SJSA1 (cell line): Measurements from ENCODE around the gene KCNJ8. TPM values are rescaled to one million over a fixed set of nuclear protein-coding genes. Genes with fewer than 3 reads are reported as not detected.

ENCODE experiments used
- DNase-seq, 2 experiments: peaks; one replicate each; pipeline ENCODE4 v3.0.0-alpha.2; 2015 to 2020; ENCODE audit warnings: low spot score in 2 of 2, low read depth in 1 of 2
- H3K27ac ChIP-seq: fragments of 250-450 bp; sonication (Bioruptor Pico); 2 replicates; pipeline ENCODE4 v1.5.1; 2020; ENCODE audit warnings: mild to moderate bottlenecking, moderate library complexity
- H3K27me3 ChIP-seq: fragments of 250-450 bp; sonication (Bioruptor Pico); replicated peaks from 2 replicates; pipeline ENCODE4 v1.5.1; 2020; ENCODE audit warnings: mild to moderate bottlenecking, moderate library complexity
- H3K36me3 ChIP-seq: fragments of 250-450 bp; sonication (Bioruptor Pico); 2 replicates; pipeline ENCODE4 v1.5.1; 2020; ENCODE audit warnings: mild to moderate bottlenecking
- H3K4me1 ChIP-seq: fragments of 250-450 bp; sonication (Bioruptor Pico); replicated peaks from 2 replicates; pipeline ENCODE4 v1.6.1; 2021; ENCODE audit warnings: mild to moderate bottlenecking
- H3K4me3 ChIP-seq: fragments of 250-450 bp; sonication (Bioruptor Pico); 2 replicates; pipeline ENCODE4 v1.5.1; 2020; ENCODE audit warnings: mild to moderate bottlenecking
- H3K9me3 ChIP-seq: fragments of 250-450 bp; sonication (Bioruptor Pico); replicated peaks from 2 replicates; pipeline ENCODE4 v1.5.1; 2020; ENCODE audit warnings: mild to moderate bottlenecking
- total RNA-seq: library from RNA; depleted of rRNA; stranded (reverse); fragments of >200 nt; shearing (Covaris generic); gene quantifications from 2 replicates; pipeline ENCODE4 v1.2.3, GENCODE V29; 2014

The KCNJ8 gene
- total RNA-seq, 1 experiment from 2014 or later = not detected

DNA sequence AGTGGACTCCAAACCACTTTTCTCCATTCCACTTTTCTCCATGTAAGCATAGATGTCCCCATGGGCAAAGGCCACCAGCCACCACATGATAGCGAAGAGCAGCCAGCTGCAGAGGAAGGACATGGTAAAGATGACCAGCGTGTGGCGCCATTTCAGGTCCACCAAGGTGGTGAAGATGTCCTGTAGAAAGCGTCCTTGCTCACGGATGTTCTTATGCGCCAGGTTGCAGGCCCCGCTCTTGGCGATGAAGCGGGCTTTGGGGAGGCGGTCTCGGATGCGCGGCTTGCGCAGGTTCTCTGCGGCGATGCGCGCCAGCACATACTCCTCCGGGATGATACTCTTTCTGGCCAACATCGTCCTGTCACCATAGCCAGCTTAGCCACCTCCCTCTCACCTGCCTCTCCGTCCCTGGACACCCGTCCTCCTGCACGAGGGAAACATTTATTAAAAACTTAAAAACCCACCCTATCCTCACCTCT is 1.2 kb downstream of the KCNJ8 start:
- Histone ChIP-seq H3K9me3 (no peaks in the 10 kb centered on the region), H3K36me3 (no peaks in the 10 kb centered on the region), H3K4me1 (no peaks in the 10 kb centered on the region), H3K27me3 (no peaks in the 10 kb centered on the region; the same call in 1 of the 2 replicates), H3K27ac (no peak overlapping the region), H3K4me3 (no peak overlapping the region)
- DNase-seq = no peak

DNA sequence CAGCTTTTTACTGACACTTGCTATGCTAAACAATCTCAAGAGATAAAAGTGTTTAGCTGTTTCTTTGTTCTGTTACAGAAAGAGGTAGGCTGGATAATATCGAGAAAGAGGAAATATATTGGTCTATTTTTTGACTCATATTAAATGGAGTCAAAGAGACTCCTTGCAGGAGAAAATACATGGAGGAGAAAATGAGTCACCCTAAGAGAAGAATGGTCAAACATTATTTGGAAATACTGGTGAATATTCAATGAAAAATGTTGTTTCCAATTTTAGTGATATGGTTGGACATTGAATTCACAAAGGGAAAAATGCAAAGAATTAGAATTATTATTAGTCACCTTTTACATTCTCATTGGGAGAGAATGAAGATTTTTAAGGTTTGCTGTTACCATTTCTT is 3.2 kb downstream of the KCNJ8 start:
- no peak for DNase-seq
- no peak overlapping the region for H3K4me3 ChIP-seq
- no peak overlapping the region for H3K27ac ChIP-seq
- no peaks in the 10 kb centered on the region; the same call in 1 of the 2 replicates for H3K27me3 ChIP-seq
- H3K4me1 ChIP-seq = no peaks in the 10 kb centered on the region
- no peaks in the 10 kb centered on the region for H3K36me3 ChIP-seq
- H3K9me3 ChIP-seq = no peaks in the 10 kb centered on the region

GRCh38 chr12:21769307-21769706 is 5.2 kb downstream of the KCNJ8 start:
- Histone ChIP-seq H3K27me3 (no peaks in the 10 kb centered on the region), H3K36me3 (no peaks in the 10 kb centered on the region), H3K9me3 (no peaks in the 10 kb centered on the region), H3K4me1 (no peaks in the 10 kb centered on the region), H3K4me3 (no peak overlapping the region), H3K27ac (no peak overlapping the region)
- DNase-seq = no peak

DNA sequence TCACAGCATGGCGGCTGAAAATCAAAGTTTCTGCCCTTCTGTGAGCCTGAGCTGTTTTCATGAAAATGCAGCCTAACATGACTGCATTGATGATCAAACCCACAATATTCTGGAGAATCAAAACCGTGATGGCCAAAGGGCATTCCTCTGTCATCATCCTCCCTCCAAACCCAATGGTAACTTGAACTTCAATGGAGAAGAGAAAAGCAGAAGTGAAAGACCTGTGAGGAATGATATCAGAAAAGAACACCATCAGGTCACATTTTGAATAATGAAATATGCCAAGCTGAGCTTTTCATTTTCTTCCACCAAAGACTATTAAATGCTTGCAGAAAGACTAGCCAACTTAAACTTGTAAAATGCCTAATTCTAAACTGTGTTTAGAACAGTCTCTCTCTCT is 8.1 kb downstream of the KCNJ8 start:
- Histone ChIP-seq H3K36me3 (no peaks in the 10 kb centered on the region), H3K27ac (no peak overlapping the region), H3K4me3 (no peak overlapping the region), H3K4me1 (no peaks in the 10 kb centered on the region), H3K9me3 (no peaks in the 10 kb centered on the region), H3K27me3 (no peaks in the 10 kb centered on the region)
- no peak for DNase-seq

- no peak for DNase-seq
- H3K27ac ChIP-seq = no peak overlapping the region
- H3K4me3 ChIP-seq = no peak overlapping the region
- no peaks in the 10 kb centered on the region for H3K4me1 ChIP-seq
- H3K36me3 ChIP-seq = no peaks in the 10 kb centered on the region
- H3K9me3 ChIP-seq = no peaks in the 10 kb centered on the region
- H3K27me3 ChIP-seq = no peaks in the 10 kb centered on the region
These were observed 9.6 kb downstream of the KCNJ8 start for GRCh38 chr12:21764950-21765349.

- no peak overlapping the region for H3K27ac ChIP-seq
- no peaks in the 10 kb centered on the region for H3K27me3 ChIP-seq
- no peak for DNase-seq
- H3K4me3 ChIP-seq = no peak overlapping the region
- H3K4me1 ChIP-seq = no peaks in the 10 kb centered on the region
- no peaks in the 10 kb centered on the region for H3K9me3 ChIP-seq
- no peaks in the 10 kb centered on the region for H3K36me3 ChIP-seq
These were observed 10.4 kb downstream of the KCNJ8 start for GRCh38 chr12:21764065-21764464.

- no peaks in the 10 kb centered on the region for H3K27me3 ChIP-seq
- H3K9me3 ChIP-seq = no peaks in the 10 kb centered on the region
- no peak for DNase-seq
- no peak overlapping the region for H3K4me3 ChIP-seq
- no peaks in the 10 kb centered on the region for H3K4me1 ChIP-seq
- no peak overlapping the region for H3K27ac ChIP-seq
- H3K36me3 ChIP-seq = no peaks in the 10 kb centered on the region
These were observed 11.0 kb downstream of the KCNJ8 start for GRCh38 chr12:21763531-21763930.

- no peaks in the 10 kb centered on the region for H3K36me3 ChIP-seq
- H3K27me3 ChIP-seq = no peaks in the 10 kb centered on the region
- H3K4me1 ChIP-seq = no peaks in the 10 kb centered on the region
- no peak overlapping the region for H3K4me3 ChIP-seq
- DNase-seq = no peak
- H3K9me3 ChIP-seq = no peaks in the 10 kb centered on the region
- no peak overlapping the region for H3K27ac ChIP-seq
These were observed 14.8 kb downstream of the KCNJ8 start for GRCh38 chr12:21759737-21760136.

GRCh38 chr12:21757735-21758134 is 16.8 kb downstream of the KCNJ8 start:
- no peak overlapping the region for H3K27ac ChIP-seq
- no peak overlapping the region for H3K4me3 ChIP-seq
- DNase-seq = no peak
- H3K9me3 ChIP-seq = no peaks in the 10 kb centered on the region
- no peaks in the 10 kb centered on the region for H3K36me3 ChIP-seq
- H3K4me1 ChIP-seq = no peaks in the 10 kb centered on the region
- H3K27me3 ChIP-seq = no peaks in the 10 kb centered on the region

DNA sequence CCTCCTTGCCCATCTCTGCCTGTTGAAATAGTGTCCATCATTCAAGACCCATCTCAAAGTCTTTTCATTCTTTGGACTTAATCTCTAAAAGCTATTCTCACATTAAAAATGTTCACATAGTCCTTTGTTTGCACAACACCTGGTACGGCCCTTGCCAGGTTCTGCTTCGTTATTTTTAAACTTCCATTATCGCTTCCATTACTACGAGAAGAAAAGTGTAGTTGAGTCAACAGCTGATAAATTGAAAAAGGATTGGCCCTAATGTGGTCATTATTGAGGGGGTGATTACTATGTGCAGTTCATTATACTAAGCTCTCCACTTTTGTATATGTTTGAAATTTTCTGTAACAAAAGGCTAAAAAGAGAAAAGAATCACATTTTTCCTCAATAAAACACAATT is 17.8 kb downstream of the KCNJ8 start:
- Histone ChIP-seq H3K36me3 (no peaks in the 10 kb centered on the region), H3K4me1 (no peaks in the 10 kb centered on the region), H3K27me3 (no peaks in the 10 kb centered on the region), H3K4me3 (no peak overlapping the region), H3K27ac (no peak overlapping the region), H3K9me3 (no peaks in the 10 kb centered on the region)
- DNase-seq = no peak

DNA sequence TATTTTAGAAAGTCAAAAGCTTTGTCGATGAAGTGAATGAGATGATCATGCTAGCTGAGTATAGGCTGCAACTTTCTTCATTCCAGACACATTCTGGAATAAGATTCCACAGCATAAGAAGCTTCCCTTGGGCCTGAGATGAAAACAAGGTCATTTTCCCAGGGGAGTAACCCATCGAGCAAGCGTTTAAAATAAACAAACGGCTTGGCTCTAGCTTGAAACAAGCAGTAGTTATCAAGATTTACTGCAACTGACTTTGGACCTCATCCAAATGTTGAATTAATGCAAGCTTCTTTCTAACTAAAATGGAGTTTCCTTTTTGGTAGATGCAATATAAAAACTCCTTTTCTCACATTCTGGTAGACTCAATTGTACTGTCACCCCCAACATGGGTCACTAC is 23.0 kb downstream of the KCNJ8 start:
- H3K4me1 ChIP-seq = no peaks in the 10 kb centered on the region
- H3K36me3 ChIP-seq = no peaks in the 10 kb centered on the region
- H3K9me3 ChIP-seq = no peaks in the 10 kb centered on the region
- no peaks in the 10 kb centered on the region for H3K27me3 ChIP-seq
- DNase-seq = no peak
- no peak overlapping the region for H3K27ac ChIP-seq
- H3K4me3 ChIP-seq = no peak overlapping the region

DNA sequence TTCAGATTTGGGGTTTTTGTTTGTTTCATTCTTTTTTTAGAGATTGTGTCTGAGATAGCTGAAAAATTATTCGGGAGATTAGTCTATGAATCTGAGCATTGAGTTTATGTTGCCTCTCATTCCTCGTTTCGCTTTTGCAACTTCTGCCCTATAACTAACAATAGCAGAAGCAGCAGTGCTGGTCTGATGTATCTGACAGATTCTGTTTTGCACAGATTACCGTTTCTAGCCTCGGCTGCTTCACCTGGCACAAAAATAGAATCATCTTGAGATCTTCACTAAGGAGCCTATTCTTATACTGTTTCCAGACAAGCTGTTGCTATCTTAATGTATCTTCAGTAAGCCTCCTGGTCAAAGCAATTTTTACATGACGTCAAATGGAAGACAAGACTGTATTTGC is 29.2 kb downstream of the KCNJ8 start:
- Histone ChIP-seq H3K27me3 (no peaks in the 10 kb centered on the region), H3K4me1 (no peaks in the 10 kb centered on the region), H3K36me3 (no peaks in the 10 kb centered on the region), H3K4me3 (no peak overlapping the region), H3K27ac (no peak overlapping the region), H3K9me3 (no peaks in the 10 kb centered on the region)
- DNase-seq = no peak

DNA sequence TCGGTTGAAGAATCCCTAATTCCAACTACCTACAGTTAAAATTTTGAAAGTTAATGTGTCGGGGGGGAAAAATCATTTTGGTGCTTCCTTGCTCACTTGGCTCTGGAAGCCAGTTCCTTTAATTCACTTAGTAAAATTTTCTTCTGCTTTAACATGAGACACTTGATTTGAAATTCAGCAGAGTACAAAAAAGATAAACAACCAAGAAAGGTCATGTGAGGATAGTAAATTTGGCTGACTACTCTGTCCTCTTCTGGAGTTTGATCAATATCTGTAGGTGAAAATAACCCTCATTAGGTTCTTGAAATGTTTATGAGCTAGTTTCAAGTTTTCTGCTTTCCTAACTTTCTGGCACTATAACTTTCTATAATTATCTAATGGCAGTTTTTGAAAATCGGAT is 43.4 kb downstream of the KCNJ8 start:
- no peak overlapping the region for H3K27ac ChIP-seq
- H3K36me3 ChIP-seq = no peaks in the 10 kb centered on the region
- H3K4me3 ChIP-seq = no peak overlapping the region
- H3K4me1 ChIP-seq = no peaks in the 10 kb centered on the region
- H3K27me3 ChIP-seq = no peaks in the 10 kb centered on the region
- no peaks in the 10 kb centered on the region for H3K9me3 ChIP-seq
- DNase-seq = no peak

DNA sequence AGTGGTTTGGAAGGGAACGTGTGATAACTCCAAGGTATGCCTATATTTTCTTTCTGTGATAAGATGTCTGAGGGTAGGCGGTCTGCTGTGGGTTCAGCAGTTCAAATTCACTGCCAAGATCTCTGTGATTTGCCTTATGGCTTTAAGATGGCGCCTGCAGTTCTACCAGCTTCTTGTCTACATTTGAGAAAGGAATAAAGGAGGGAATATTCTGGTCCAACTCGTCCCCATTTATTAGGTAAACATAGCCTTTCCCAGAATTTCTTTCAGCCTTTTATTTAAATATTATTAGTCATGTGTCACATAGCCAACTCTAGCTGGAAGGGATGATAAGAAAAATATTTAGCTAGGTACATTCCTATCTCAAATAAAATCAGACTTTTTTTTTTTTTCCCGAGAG is 48.8 kb downstream of the KCNJ8 start:
- Histone ChIP-seq H3K9me3 (no peaks in the 10 kb centered on the region), H3K36me3 (no peaks in the 10 kb centered on the region), H3K4me1 (no peaks in the 10 kb centered on the region), H3K4me3 (no peak overlapping the region), H3K27me3 (no peaks in the 10 kb centered on the region), H3K27ac (no peak overlapping the region)
- no peak for DNase-seq

GRCh38 chr12:21718944-21719650 is 55.4 kb downstream of the KCNJ8 start:
- H3K27ac ChIP-seq = no peak overlapping the region
- no peaks in the 10 kb centered on the region for H3K36me3 ChIP-seq
- H3K4me3 ChIP-seq = no peak overlapping the region
- no peaks in the 10 kb centered on the region for H3K4me1 ChIP-seq
- H3K27me3 ChIP-seq = no peaks in the 10 kb centered on the region
- DNase-seq = no peak
- no peaks in the 10 kb centered on the region for H3K9me3 ChIP-seq
